Loucy (cell line): ENCODE data around the gene PEAK3.

Source experiments
- CTCF ChIP-seq: fragments of 200-600 bp; sonication (generic); conservative IDR thresholded peaks from 2 replicates; pipeline ENCODE4 v1.5.1; 2014; ENCODE audit warnings: mild to moderate bottlenecking, antibody characterized with exemption, low read length
- EZH2phosphoT487 ChIP-seq: fragments of 200-600 bp; IDR thresholded peaks from 2 replicates; pipeline ENCODE4 v1.6.1; 2018; ENCODE audit warnings: antibody characterized with exemption, mild to moderate bottlenecking, moderate library complexity, borderline replicate concordance

GRCh38 chr19:2307518-2308012 lies 25.6 kb upstream of the PEAK3 start:
- TF ChIP-seq CTCF (no peak), EZH2phosphoT487 (no peak)
